Neural progenitor cell (in vitro differentiated cells): ENCODE data around the gene LPP. TPM values are rescaled to one million over a fixed set of nuclear protein-coding genes. Genes with fewer than 3 reads are reported as not detected.

Experiments
- DNase-seq: peaks from one replicate; pipeline ENCODE4 v3.0.0-alpha.2; 2016; ENCODE audit warnings: low spot score
- H2AFZ ChIP-seq: fragments of 200-600 bp; sonication (generic); replicated peaks from 2 replicates; pipeline ENCODE4 v1.6.1; 2016; ENCODE audit warnings: antibody characterized with exemption
- H3F3A ChIP-seq: fragments of 200-600 bp; sonication (generic); 2 replicates; pipeline ENCODE4 v1.6.1; 2016; ENCODE audit warnings: antibody characterized with exemption, low read depth
- H3K27ac ChIP-seq: fragments of 200-600 bp; sonication (generic); 2 replicates; pipeline ENCODE4 v1.5.1; 2016; ENCODE audit warnings: mild to moderate bottlenecking
- H3K27me3 ChIP-seq: fragments of 200-600 bp; sonication (generic); 2 replicates; pipeline ENCODE4 v1.6.1; 2016; ENCODE audit warnings: mild to moderate bottlenecking, moderate library complexity
- H3K36me3 ChIP-seq: fragments of 200-600 bp; sonication (generic); 2 replicates; pipeline ENCODE4 v1.5.1; 2016
- H3K4me1 ChIP-seq: fragments of 200-600 bp; sonication (generic); 2 replicates; pipeline ENCODE4 v1.6.1; 2016; ENCODE audit warnings: mixed run types
- H3K4me2 ChIP-seq: fragments of 200-600 bp; sonication (generic); 2 replicates; pipeline ENCODE4 v1.6.1; 2016
- H3K4me3 ChIP-seq: fragments of 200-600 bp; sonication (generic); 2 replicates; pipeline ENCODE4 v1.5.1; 2016
- H3K79me2 ChIP-seq: fragments of 200-600 bp; sonication (generic); 2 replicates; pipeline ENCODE4 v1.6.1; 2016; ENCODE audit warnings: low read depth
- H3K9ac ChIP-seq: fragments of 200-600 bp; sonication (generic); 2 replicates; pipeline ENCODE4 v1.6.1; 2016
- H3K9me3 ChIP-seq: fragments of 200-600 bp; sonication (generic); 2 replicates; pipeline ENCODE4 v1.5.1; 2016; ENCODE audit warnings: low read depth
- H4K20me1 ChIP-seq: fragments of 200-600 bp; sonication (generic); 2 replicates; pipeline ENCODE4 v1.6.1; 2016; ENCODE audit warnings: low read depth
- H3K27ac Mint-ChIP-seq: 3 replicates; pipeline ENCODE4 v1.8.0; 2021; ENCODE audit warnings: mixed read lengths
- H3K27me3 Mint-ChIP-seq: 2 replicates; pipeline ENCODE4 v1.8.0; 2022; ENCODE audit warnings: low read depth, mild to moderate bottlenecking, inconsistent platforms, moderate library complexity, mixed read lengths; ENCODE audit not compliant: insufficient read depth
- H3K36me3 Mint-ChIP-seq: 3 replicates; pipeline ENCODE4 v1.8.0; 2021; ENCODE audit warnings: mixed read lengths
- H3K4me1 Mint-ChIP-seq: 3 replicates; pipeline ENCODE4 v1.8.0; 2021; ENCODE audit warnings: mixed read lengths
- H3K4me3 Mint-ChIP-seq: 3 replicates; pipeline ENCODE4 v1.8.0; 2021; ENCODE audit warnings: mild to moderate bottlenecking, moderate library complexity, mixed read lengths
- H3K9me3 Mint-ChIP-seq: 3 replicates; pipeline ENCODE4 v1.8.0; 2020; ENCODE audit warnings: mixed read lengths
- CTCF ChIP-seq: fragments of 200-600 bp; sonication (generic); IDR thresholded peaks from 2 replicates; pipeline ENCODE4 v1.5.1; 2017; ENCODE audit warnings: antibody characterized with exemption, mild to moderate bottlenecking
- EZH2 ChIP-seq: fragments of 200-600 bp; sonication (generic); IDR thresholded peaks from 2 replicates; pipeline ENCODE4 v1.6.1; 2017; ENCODE audit warnings: antibody characterized with exemption, mild to moderate bottlenecking, moderate library complexity
- EZH2phosphoT487 ChIP-seq: fragments of 200-600 bp; sonication (generic); IDR thresholded peaks from 2 replicates; pipeline ENCODE4 v1.6.1; 2017; ENCODE audit warnings: antibody characterized with exemption
- total RNA-seq: library from RNA; depleted of rRNA; stranded (reverse); fragments of >200 nt; gene quantifications from 2 replicates; pipeline ENCODE4 v1.2.3, GENCODE V29; 2015; ENCODE audit warnings: low replicate concordance

LPP gene
- total RNA-seq, 1 donor from 2014 or later = 18.9 TPM

GRCh38 chr3:188534633-188535032 lies 380.7 kb downstream of the LPP start:
- H3K27ac Mint-ChIP-seq = no peak overlapping the region
- H3K36me3 ChIP-seq = no peaks in the 10 kb centered on the region
- no peaks in the 10 kb centered on the region for H3K27me3 Mint-ChIP-seq
- no peak overlapping the region for H2AFZ ChIP-seq
- no peak overlapping the region for H3K4me3 ChIP-seq
- no peaks in the 10 kb centered on the region for H4K20me1 ChIP-seq
- H3K79me2 ChIP-seq = no peaks in the 10 kb centered on the region
- H3K4me2 ChIP-seq = no peak overlapping the region
- H3K9me3 Mint-ChIP-seq = no peaks in the 10 kb centered on the region
- H3K27ac ChIP-seq = no peak overlapping the region
- H3K9me3 ChIP-seq = no peaks in the 10 kb centered on the region
- H3K4me3 Mint-ChIP-seq = no peak overlapping the region
- H3K9ac ChIP-seq = no peak overlapping the region
- no peak for TF ChIP-seq CTCF
- TF ChIP-seq EZH2 = no peak
- TF ChIP-seq EZH2phosphoT487 = no peak
- no peaks in the 10 kb centered on the region for H3K4me1 Mint-ChIP-seq
- no peaks in the 10 kb centered on the region for H3K36me3 Mint-ChIP-seq
- H3K4me1 ChIP-seq = peaks cover 3% of the 10 kb centered on the region
- H3F3A ChIP-seq = no peaks in the 10 kb centered on the region
- H3K27me3 ChIP-seq = no peaks in the 10 kb centered on the region
- no peak for DNase-seq

GRCh38 chr3:188537606-188538005 lies 383.6 kb downstream of the LPP start:
- no peak overlapping the region for H3K27ac ChIP-seq
- no peaks in the 10 kb centered on the region for H3K36me3 Mint-ChIP-seq
- no peaks in the 10 kb centered on the region for H3K4me1 ChIP-seq
- no peak overlapping the region for H3K4me3 ChIP-seq
- H3K79me2 ChIP-seq = no peaks in the 10 kb centered on the region
- H3K4me2 ChIP-seq = no peak overlapping the region
- TF ChIP-seq CTCF (no peak), EZH2 (no peak), EZH2phosphoT487 (no peak)
- no peak overlapping the region for H3K27ac Mint-ChIP-seq
- H3K27me3 Mint-ChIP-seq = no peaks in the 10 kb centered on the region
- no peak overlapping the region for H3K9ac ChIP-seq
- no peaks in the 10 kb centered on the region for H4K20me1 ChIP-seq
- DNase-seq = no peak
- H3K9me3 ChIP-seq = no peaks in the 10 kb centered on the region
- H3K9me3 Mint-ChIP-seq = no peaks in the 10 kb centered on the region
- H3K4me3 Mint-ChIP-seq = no peak overlapping the region
- H3K36me3 ChIP-seq = no peaks in the 10 kb centered on the region
- no peaks in the 10 kb centered on the region for H3K4me1 Mint-ChIP-seq
- no peak overlapping the region for H2AFZ ChIP-seq
- H3K27me3 ChIP-seq = no peaks in the 10 kb centered on the region
- H3F3A ChIP-seq = no peaks in the 10 kb centered on the region

GRCh38 chr3:188539037-188539436 lies 385.1 kb downstream of the LPP start:
- H3K9me3 Mint-ChIP-seq = no peaks in the 10 kb centered on the region
- H3K4me1 Mint-ChIP-seq = no peaks in the 10 kb centered on the region
- no peaks in the 10 kb centered on the region for H3K9me3 ChIP-seq
- H3K27me3 ChIP-seq = no peaks in the 10 kb centered on the region
- H3K4me3 Mint-ChIP-seq = no peak overlapping the region
- no peaks in the 10 kb centered on the region for H3K36me3 Mint-ChIP-seq
- H3K27ac Mint-ChIP-seq = no peak overlapping the region
- H3K36me3 ChIP-seq = no peaks in the 10 kb centered on the region
- DNase-seq = no peak
- H3K9ac ChIP-seq = no peak overlapping the region
- H3F3A ChIP-seq = no peaks in the 10 kb centered on the region
- no peaks in the 10 kb centered on the region for H3K79me2 ChIP-seq
- no peak overlapping the region for H2AFZ ChIP-seq
- H3K4me2 ChIP-seq = no peak overlapping the region
- H4K20me1 ChIP-seq = no peaks in the 10 kb centered on the region
- H3K4me1 ChIP-seq = no peaks in the 10 kb centered on the region
- TF ChIP-seq EZH2phosphoT487 = no peak
- no peak for TF ChIP-seq EZH2
- no peak for TF ChIP-seq CTCF
- no peaks in the 10 kb centered on the region for H3K27me3 Mint-ChIP-seq
- no peak overlapping the region for H3K27ac ChIP-seq
- no peak overlapping the region for H3K4me3 ChIP-seq
